DMS79 (cell line): ENCODE data around the gene KCNMA1.

Experiments used
- DNase-seq: peaks from one replicate; lab custom pipeline; 2025; lab: John Stamatoyannopoulos, UW

The KCNMA1 gene

GRCh38 chr10:76939933-76940468 is 697.6 kb downstream of the KCNMA1 start:
- DNase-seq: peak; percentile 0

- no peak for DNase-seq
Observed at GRCh38 chr10:76937181-76937600, 700.4 kb downstream of the KCNMA1 start.

GRCh38 chr10:76935941-76936613 is 701.5 kb downstream of the KCNMA1 start:
- DNase-seq: no peak

GRCh38 chr10:76928565-76928964 is 709.0 kb downstream of the KCNMA1 start:
- no peak for DNase-seq

GRCh38 chr10:76925636-76926405 is 711.8 kb downstream of the KCNMA1 start:
- no peak for DNase-seq

GRCh38 chr10:76922666-76923065 is 714.9 kb downstream of the KCNMA1 start:
- no peak for DNase-seq

GRCh38 chr10:76921383-76922010 is 716.1 kb downstream of the KCNMA1 start:
- no peak for DNase-seq

- DNase-seq: no peak
Observed at GRCh38 chr10:76920581-76920980, 717.0 kb downstream of the KCNMA1 start.

- DNase-seq: no peak
Observed at GRCh38 chr10:76918106-76918505, 719.5 kb downstream of the KCNMA1 start.

GRCh38 chr10:76917071-76917470 is 720.5 kb downstream of the KCNMA1 start:
- no peak for DNase-seq

- no peak for DNase-seq
Observed at GRCh38 chr10:76916536-76916935, 721.1 kb downstream of the KCNMA1 start.

- DNase-seq: no peak
Observed at GRCh38 chr10:76915316-76915715, 722.3 kb downstream of the KCNMA1 start.

- no peak for DNase-seq
Observed at GRCh38 chr10:76911184-76911583, 726.4 kb downstream of the KCNMA1 start.

GRCh38 chr10:76910184-76910962 is 727.2 kb downstream of the KCNMA1 start:
- no peak for DNase-seq

- no peak for DNase-seq
Observed at GRCh38 chr10:76906256-76906655, 731.4 kb downstream of the KCNMA1 start.

GRCh38 chr10:76905251-76905650 is 732.4 kb downstream of the KCNMA1 start:
- no peak for DNase-seq

GRCh38 chr10:76903387-76903945 is 734.1 kb downstream of the KCNMA1 start:
- no peak for DNase-seq

- DNase-seq: no peak
Observed at GRCh38 chr10:76902949-76903348, 734.7 kb downstream of the KCNMA1 start.

- no peak for DNase-seq
Observed at GRCh38 chr10:76901701-76902100, 735.9 kb downstream of the KCNMA1 start.

GRCh38 chr10:76899490-76899889 is 738.1 kb downstream of the KCNMA1 start:
- DNase-seq: no peak

GRCh38 chr10:76892766-76893479 is 744.7 kb downstream of the KCNMA1 start:
- no peak for DNase-seq
